ENCODE measurements around the gene ZBTB7C.

DNA sequence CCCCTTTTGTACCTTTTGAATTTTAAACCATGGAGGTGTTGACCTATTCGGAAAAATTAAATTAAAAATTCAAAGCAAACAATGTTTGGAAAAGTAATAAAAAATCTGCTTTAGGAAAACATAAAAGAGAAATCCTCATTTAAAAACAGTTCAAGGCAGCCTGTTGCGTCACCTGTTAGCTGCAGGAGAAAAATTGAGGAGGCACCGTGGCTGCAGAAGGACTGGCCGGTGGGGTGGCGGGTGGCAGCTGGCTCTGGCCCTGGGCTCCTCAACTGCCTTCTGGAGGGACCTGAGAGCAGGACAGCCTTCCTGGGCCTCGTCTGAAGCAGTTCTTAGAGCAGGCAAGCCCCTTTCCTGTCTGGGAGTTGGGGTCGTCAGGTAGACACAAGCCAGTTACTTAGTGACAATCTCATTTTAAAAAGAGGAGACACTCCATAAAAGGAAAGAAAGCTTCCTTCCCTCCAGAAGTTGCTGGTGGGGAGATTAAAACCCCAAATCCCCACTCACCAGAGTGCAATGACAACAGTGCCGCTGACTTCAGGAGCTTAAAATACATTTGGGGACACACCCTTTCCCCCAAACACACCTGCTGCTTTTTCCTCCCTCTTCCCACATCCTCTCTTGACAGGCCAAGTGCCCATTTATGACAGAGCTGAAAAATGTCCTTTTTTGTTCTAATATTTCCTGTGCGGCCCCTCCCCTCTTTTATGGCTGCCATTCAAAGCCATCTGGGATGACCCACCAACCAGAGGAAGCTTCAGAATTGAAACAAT lies 9.7 kb downstream of the ZBTB7C start:
- TF ChIP-seq EZH2 (IDR thresholded peaks at IDR 0.05; ENCODE audit: borderline replicate concordance, low read length), result no peak
- TF ChIP-seq, protein P1, sequence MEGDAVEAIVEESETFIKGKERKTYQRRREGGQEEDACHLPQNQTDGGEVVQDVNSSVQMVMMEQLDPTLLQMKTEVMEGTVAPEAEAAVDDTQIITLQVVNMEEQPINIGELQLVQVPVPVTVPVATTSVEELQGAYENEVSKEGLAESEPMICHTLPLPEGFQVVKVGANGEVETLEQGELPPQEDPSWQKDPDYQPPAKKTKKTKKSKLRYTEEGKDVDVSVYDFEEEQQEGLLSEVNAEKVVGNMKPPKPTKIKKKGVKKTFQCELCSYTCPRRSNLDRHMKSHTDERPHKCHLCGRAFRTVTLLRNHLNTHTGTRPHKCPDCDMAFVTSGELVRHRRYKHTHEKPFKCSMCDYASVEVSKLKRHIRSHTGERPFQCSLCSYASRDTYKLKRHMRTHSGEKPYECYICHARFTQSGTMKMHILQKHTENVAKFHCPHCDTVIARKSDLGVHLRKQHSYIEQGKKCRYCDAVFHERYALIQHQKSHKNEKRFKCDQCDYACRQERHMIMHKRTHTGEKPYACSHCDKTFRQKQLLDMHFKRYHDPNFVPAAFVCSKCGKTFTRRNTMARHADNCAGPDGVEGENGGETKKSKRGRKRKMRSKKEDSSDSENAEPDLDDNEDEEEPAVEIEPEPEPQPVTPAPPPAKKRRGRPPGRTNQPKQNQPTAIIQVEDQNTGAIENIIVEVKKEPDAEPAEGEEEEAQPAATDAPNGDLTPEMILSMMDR (conservative IDR thresholded peaks at IDR 0.05 in 1 of 2, IDR thresholded peaks at IDR 0.05 in 1 of 2; ENCODE audit: extremely low read depth in 1 of 2, insufficient read depth in 1 of 2, low read depth in 1 of 2, low read length in 2 of 2), result no peak

Data from mammary epithelial cell (primary cell).